ENCODE results near the gene TK2. TPM values are rescaled to one million over a fixed set of nuclear protein-coding genes. Genes with fewer than 3 reads are reported as not detected.

The TK2 gene
- total RNA-seq, 3 donors from 2014 or later: 33.1 to 98.4 (median 40.4) TPM

GRCh38 chr16:66537236-66537635 lies 12.7 kb downstream of the TK2 start:
- TF ChIP-seq, protein P1, sequence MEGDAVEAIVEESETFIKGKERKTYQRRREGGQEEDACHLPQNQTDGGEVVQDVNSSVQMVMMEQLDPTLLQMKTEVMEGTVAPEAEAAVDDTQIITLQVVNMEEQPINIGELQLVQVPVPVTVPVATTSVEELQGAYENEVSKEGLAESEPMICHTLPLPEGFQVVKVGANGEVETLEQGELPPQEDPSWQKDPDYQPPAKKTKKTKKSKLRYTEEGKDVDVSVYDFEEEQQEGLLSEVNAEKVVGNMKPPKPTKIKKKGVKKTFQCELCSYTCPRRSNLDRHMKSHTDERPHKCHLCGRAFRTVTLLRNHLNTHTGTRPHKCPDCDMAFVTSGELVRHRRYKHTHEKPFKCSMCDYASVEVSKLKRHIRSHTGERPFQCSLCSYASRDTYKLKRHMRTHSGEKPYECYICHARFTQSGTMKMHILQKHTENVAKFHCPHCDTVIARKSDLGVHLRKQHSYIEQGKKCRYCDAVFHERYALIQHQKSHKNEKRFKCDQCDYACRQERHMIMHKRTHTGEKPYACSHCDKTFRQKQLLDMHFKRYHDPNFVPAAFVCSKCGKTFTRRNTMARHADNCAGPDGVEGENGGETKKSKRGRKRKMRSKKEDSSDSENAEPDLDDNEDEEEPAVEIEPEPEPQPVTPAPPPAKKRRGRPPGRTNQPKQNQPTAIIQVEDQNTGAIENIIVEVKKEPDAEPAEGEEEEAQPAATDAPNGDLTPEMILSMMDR (IDR thresholded peaks at IDR 0.05): no peak
- no peak for TF ChIP-seq POLR2A (IDR thresholded peaks at IDR 0.05)
- no peak for TF ChIP-seq POLR2AphosphoS5 (IDR thresholded peaks at IDR 0.05)
- H3K27me3 ChIP-seq: no peaks in the 10 kb centered on the region
- no peaks in the 10 kb centered on the region for H3K36me3 ChIP-seq
- intact Hi-C loops (cut with DNase I; ENCODE audit: low total_unique reads): no loop called here
- H3K9me3 ChIP-seq: no peaks in the 10 kb centered on the region
- no peak overlapping the region for H3K4me3 ChIP-seq
- no peaks in the 10 kb centered on the region for H3K4me1 ChIP-seq
- DNase-seq (ENCODE audit: low spot score in 2 of 2): no peak
- H3K27ac ChIP-seq: no peak overlapping the region

DNA sequence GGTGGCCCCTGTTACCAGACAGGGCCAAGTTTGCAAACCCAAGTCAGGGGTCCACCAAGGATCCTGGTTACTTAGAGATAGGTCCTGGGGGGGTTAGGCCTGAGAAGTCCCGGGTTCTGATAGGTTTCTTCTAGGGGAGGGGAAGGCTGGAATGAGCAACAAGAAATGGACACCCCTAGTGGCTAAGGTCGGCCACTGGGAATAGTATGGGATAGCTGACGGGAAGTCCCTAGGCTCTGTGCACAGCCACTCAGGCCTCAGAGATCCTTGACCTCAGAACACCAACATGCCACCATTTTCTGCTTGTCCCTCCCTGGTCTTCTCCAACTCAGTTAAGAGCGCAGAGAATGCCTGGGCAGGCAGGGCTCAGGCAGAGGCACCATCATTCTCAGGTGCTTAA lies 13.4 kb downstream of the TK2 start:
- Histone ChIP-seq H3K4me3 (no peak overlapping the region), H3K27me3 (no peaks in the 10 kb centered on the region), H3K9me3 (no peaks in the 10 kb centered on the region), H3K4me1 (no peaks in the 10 kb centered on the region), H3K27ac (no peak overlapping the region), H3K36me3 (peaks cover 2% of the 10 kb centered on the region)
- no peak for TF ChIP-seq POLR2A (IDR thresholded peaks at IDR 0.05)
- TF ChIP-seq, protein P1 (IDR thresholded peaks at IDR 0.05): no peak
- TF ChIP-seq POLR2AphosphoS5 (IDR thresholded peaks at IDR 0.05): no peak
- no peak for DNase-seq (ENCODE audit: low spot score in 2 of 2)
- intact Hi-C loops (cut with DNase I; ENCODE audit: low total_unique reads): no loop called here

DNA sequence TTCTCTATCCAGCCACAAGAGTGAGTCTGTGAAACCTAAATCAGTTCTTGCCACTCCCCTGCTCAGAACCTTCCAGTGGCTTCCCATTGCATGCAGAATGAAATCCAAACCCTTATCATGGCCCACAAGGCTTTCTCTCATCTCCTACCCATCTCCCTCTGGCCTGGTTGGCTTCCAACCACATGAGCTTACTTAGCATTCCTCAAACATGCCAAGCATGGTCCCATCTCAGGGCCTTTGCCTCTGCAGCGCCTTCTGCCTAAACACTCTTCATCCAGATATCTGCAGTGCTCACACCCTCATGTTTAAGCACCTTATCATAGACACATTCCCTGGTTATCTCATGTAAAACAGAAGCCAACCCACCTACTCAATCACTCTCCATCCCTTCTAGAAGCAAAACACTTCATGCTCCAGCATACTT lies 15.5 kb downstream of the TK2 start:
- Histone ChIP-seq H3K36me3 (peaks cover 7% of the 10 kb centered on the region), H3K27ac (no peak overlapping the region), H3K27me3 (no peaks in the 10 kb centered on the region), H3K9me3 (no peaks in the 10 kb centered on the region), H3K4me3 (no peak overlapping the region), H3K4me1 (no peaks in the 10 kb centered on the region)
- TF ChIP-seq POLR2AphosphoS5 (IDR thresholded peaks at IDR 0.05) (no peak), POLR2A (IDR thresholded peaks at IDR 0.05) (no peak)
- TF ChIP-seq, protein P1 (IDR thresholded peaks at IDR 0.05): no peak
- intact Hi-C loops (cut with DNase I; ENCODE audit: low total_unique reads): no loop called here
- no peak for DNase-seq (ENCODE audit: low spot score in 2 of 2)

DNA sequence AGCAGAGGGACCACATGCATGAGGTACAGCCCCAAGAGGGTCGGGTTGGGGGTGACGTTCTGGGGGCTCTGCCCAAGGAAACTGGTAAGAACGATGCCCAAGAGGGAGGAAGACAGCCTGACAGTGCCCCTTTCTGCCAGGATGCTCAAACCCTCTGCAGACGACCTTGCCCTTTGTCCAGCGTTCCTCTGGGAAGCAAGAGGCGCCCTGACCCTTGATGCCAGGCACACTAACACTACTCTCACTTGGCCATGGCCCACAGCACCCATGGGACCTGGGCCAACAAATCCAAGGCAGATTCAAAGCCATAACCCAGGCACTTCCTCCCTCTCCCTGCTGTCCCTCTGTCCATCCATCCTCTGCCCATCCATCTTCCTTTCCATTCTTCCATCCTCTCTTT lies 20.4 kb downstream of the TK2 start:
- H3K27ac ChIP-seq: no peak overlapping the region
- no peak for TF ChIP-seq POLR2AphosphoS5 (IDR thresholded peaks at IDR 0.05)
- no peak for TF ChIP-seq POLR2A (IDR thresholded peaks at IDR 0.05)
- TF ChIP-seq, protein P1 (IDR thresholded peaks at IDR 0.05): no peak
- H3K9me3 ChIP-seq: no peaks in the 10 kb centered on the region
- no peak for DNase-seq (ENCODE audit: low spot score in 2 of 2)
- H3K4me3 ChIP-seq: no peak overlapping the region
- intact Hi-C loops (cut with DNase I; ENCODE audit: low total_unique reads): no loop called here
- no peaks in the 10 kb centered on the region for H3K27me3 ChIP-seq
- H3K36me3 ChIP-seq: peaks cover 7% of the 10 kb centered on the region
- H3K4me1 ChIP-seq: no peaks in the 10 kb centered on the region

GRCh38 chr16:66528294-66528693 lies 21.6 kb downstream of the TK2 start:
- Histone ChIP-seq H3K36me3 (peaks cover 7% of the 10 kb centered on the region), H3K4me3 (no peak overlapping the region), H3K4me1 (no peaks in the 10 kb centered on the region), H3K27me3 (no peaks in the 10 kb centered on the region), H3K9me3 (no peaks in the 10 kb centered on the region), H3K27ac (no peak overlapping the region)
- intact Hi-C loops (cut with DNase I; ENCODE audit: low total_unique reads): no loop called here
- no peak for DNase-seq (ENCODE audit: low spot score in 2 of 2)
- TF ChIP-seq, protein P1 (IDR thresholded peaks at IDR 0.05): no peak
- TF ChIP-seq POLR2A (IDR thresholded peaks at IDR 0.05) (no peak), POLR2AphosphoS5 (IDR thresholded peaks at IDR 0.05) (no peak)

Measured in breast epithelium (tissue), 4 donors.